A204.1 (cell line): ENCODE data around the gene LRRC18.

ENCODE experiments used
- FAIRE-seq: peaks from 2 replicates; lab custom pipeline; 2012; peaks lifted over from hg19 to GRCh38; lab: Jason Lieb, UNC

The LRRC18 gene

GRCh38 chr10:48880016-48880705 lies 59.5 kb downstream of the LRRC18 start:
- no peak for FAIRE-seq

- no peak for FAIRE-seq
Measured at GRCh38 chr10:48879451-48879850, 60.2 kb downstream of the LRRC18 start.

- FAIRE-seq, result no peak
Measured at GRCh38 chr10:48878091-48878490, 61.5 kb downstream of the LRRC18 start.

GRCh38 chr10:48872234-48872633 lies 67.4 kb downstream of the LRRC18 start:
- FAIRE-seq, result no peak
